GM04503 (cell line): ENCODE data around the gene AADACL2.
A peak's percentile ranks its signal among the peaks of the same experiment; 100 is the strongest.
"Not testable (repeated sequence)": the region's sequence is repeated elsewhere in the genome, so short reads cannot be mapped to it uniquely, and the experiment has no call there.

Experiments used
- DNase-seq: peaks from one replicate; pipeline ENCODE4 v3.0.0-alpha.2; 2012; ENCODE audit warnings: low read depth

The AADACL2 gene

DNA sequence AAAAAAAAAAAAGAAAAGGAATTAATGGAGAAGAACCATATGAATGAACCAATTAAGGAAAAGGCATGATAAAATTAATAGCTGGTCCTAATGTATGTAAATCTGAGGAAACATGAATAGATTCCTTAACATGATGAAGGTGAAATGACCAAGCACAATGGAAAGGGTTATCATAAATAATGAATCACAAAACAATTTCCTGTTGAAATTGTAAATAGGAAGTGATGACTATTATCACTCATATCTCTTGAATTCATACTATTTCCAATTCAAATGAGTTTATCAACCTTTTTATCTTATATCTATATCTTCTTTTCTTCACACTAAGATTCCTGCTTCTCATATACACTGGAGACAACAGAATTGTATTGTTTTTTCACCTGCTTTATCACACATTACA, 32.0 kb downstream of the AADACL2 start:
- DNase-seq, result no peak

DNA sequence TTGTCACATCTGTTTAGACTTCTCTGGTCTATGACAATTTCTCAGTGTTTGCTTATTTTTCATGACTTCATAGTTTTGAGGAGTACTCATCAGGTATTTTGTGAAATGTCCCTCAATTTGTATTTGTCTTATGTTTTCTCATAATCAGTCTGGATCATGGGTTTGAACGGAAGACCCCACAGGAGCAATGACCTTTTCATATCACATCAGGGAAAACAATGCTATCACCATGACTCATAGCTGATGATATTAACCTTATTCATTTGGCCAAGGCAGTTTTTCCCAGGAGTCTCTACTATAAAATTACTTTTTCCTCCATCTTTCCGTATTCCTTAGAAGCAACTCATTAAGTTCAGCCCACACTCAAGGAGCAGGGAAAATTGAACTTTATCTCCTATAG, 32.7 kb downstream of the AADACL2 start:
- DNase-seq, result no peak

- no peak for DNase-seq
Observed at GRCh38 chr3:151768393-151768930, 34.7 kb downstream of the AADACL2 start.

DNA sequence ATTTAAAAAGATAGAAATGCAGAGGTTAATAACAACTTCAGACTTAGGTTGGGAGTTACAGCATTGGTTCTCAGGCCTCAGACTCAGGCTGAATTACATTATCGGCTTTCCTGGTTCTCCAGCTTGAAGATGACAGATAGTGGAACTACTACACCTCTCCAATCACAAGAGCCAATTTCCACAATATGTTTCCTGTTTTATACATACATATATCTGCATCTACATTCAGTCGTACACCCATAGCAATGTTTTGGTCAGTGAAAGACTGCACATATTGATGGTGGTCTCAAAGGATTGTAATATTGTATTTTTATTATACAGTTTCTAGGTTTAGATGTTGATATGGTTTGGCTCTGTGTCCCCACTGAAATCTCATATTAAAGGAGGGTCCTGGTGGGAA, 35.4 kb downstream of the AADACL2 start:
- no peak for DNase-seq

DNA sequence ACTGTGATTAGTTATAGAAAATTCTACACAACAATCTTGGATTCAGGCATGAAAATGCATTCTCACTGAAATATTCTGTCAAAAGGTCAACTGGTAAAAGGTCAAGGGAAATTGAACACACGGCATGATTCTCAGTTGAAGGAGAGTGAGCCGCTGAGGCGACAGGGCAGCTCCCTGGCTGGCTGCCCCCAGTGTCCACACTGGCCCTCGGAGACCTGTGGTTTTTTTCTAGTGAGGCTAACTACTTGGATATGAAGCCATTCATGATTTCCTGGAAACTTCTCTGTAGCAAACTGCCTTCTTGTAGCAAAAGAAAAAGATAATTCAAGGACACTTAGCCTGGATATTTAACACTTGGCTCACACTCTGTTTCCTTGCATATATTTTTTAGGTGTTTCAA, 37.2 kb downstream of the AADACL2 start:
- DNase-seq, result no peak

DNA sequence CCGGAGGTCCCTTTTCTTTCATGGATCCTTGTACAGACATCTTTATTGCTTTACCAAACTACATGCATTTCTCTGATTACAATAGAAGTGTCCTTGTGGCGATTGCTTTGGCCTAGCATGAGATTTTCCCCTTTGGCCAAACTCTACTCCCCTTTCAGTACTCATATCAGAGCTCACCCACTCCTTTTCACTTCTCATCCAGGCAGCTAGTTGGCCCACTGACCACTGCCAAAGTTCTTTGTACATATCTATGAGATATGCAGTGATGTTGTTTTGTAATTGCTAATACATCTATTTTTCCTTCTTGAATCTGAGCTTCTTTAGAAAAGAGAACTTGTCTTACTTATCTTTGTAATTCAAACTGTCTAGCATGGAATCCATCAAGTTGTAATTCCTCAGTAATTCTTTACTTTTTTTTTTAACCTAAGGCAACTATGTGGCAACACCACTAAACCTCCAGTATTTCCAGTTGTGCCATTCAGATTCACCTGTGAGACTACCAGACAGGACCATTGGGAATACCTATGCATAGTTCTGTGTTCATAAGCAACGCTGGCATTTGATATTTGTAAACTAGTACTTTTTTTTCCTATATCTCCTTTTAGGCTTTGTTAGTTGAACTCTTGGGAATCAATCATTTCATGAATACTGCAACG, 39.2 kb downstream of the AADACL2 start:
- DNase-seq, result no peak

DNA sequence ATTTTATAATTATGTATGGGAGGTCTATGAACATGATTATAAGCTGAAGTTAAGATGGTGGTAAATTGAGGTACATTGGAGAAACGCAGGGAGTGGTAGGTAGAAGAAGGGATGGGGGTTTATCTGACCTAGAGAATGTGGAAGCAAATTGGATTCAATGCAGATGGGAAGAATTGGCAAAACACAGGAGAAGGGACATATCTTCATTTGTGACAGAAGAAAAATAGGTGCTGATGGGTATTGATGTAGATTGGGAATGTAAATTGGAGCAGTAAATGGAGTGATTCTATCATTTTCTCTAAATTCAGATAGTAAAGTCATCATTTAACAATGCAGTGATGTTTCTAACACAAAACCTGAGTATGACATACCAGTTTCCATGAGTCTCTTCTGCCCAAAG, 40.5 kb downstream of the AADACL2 start:
- no peak for DNase-seq

- DNase-seq, result no peak
Observed at GRCh38 chr3:151774910-151775309, 41.2 kb downstream of the AADACL2 start.

DNA sequence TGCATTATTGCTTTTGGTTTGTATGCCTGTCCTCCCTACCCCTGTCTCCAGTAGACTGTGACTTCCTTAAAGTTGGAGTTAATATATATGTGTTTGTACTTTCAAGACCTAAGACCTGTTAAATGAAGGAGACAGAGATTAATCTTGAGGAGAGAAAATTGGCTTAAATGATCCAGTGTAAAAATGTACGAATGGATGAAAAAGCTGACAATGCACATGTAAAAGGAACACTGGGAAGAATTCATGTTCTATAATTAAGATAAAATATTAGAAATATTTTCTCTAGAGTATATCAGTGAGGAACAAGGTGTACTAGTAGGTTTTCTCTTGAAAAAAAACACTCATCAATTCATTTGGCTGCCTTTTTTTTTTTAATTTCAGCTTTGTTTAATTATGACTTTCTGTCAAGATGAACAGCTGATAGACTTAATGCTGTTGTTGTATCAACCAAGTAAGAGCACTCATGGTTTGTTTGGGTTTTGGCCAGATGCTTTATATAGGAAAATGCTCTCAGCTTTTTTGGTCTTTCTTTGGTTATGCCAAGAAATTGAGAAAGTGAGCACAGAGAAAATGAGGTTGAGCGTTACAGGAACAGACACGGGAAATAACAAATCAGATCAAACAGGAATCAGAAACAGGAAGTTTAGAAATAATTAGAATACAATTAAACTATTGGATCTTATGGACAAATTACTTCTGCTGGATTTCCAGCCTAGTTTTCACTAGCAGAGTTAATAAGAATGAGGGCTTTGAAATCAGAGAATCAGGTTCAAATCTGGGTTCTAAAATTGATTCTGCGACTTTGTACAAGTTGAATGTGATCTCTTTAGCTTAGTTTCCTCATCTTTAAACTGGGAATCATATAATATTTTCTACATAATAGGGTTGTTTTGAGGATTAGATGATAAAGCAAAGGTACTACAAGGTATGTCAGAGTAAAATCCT, 41.9 kb downstream of the AADACL2 start:
- no peak for DNase-seq

DNA sequence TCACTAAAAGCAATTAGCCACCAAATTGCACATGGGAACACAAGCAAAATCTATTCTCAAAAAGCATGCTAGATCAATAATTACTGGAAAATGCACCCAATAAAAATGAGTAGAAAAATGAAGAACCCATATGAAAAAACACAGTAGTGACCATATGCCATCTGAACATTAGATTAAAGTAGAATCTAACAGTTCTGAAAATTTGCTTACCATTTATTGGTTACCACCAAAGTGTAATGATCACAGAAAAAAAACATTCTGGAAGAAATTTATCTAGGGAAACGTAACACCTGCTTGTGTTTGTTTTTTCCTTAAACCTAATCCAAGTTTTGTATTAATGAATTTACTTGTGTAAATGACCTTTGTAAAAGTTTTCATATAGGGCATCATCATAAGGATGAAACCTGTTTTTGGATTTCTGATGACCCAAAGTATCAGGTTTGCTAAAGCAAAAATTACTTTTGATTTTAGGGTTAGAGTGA, 42.6 kb downstream of the AADACL2 start:
- no peak for DNase-seq

DNA sequence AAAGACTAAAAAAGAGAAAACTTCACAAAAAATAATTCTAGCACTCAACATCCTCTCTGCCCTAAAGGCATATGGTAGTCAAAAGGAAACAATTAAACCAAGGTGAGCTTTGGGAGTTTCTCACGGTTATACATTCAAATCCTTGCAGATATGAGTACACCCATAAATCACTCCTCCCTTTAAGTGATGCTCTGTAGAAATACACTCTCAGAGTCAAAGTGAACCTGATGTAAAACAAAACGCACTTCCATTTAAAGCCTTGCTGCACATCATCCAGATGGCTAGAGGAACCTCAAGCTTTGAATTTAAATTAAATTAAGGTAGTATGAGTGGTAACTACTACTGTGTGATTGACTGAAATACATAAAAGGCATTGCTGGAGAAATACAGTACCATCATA, 44.2 kb downstream of the AADACL2 start:
- no peak for DNase-seq

- no peak for DNase-seq
Observed at GRCh38 chr3:151787626-151788025, 53.9 kb downstream of the AADACL2 start.

DNA sequence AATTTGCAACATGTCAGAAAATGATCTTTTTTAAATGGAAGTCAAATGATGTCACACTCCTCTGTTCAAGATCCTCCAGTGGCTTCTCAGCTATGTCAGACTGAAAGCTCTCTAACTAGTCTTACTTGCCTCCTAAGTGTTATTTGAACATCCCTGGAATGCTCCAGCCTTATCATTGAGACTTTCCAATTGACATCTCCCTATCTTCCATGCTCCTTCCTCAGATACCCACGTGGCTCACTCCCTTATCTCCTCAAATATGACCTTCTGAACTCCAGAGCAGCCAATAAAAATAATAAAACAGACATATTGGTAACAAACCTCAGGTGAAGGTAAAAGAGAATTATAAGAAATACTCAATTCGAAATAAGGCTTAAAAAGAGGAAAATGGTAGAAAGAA, 54.7 kb downstream of the AADACL2 start:
- no peak for DNase-seq

DNA sequence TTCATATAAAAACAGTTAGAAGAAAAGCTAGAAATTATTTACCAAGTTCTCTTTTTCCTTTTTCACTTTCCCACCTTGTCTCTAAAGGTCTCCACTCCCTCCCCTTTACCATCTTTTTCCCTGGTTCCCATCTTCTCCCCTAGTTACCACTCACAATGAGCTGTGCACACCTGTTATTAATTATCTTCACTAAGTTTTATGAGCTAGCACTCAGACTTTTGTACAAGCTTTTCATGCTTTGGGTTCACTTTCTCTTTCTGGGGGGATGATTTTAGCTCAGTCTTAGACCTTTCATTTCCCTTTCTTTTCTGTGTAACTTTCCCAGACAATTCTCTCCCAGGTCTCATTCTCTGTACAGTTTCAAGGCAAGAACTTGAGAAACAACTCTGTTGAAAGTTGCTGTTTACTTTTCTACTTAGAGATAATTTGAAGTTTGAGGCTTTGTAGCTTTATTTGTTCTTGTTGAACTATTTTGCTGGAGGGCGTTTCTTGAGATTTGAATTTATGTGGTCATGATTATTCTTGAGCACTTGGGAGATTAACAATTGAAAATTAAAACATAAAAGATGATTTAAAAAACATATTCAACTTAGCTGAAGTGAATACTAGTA, 56.2 kb downstream of the AADACL2 start:
- no peak for DNase-seq

DNA sequence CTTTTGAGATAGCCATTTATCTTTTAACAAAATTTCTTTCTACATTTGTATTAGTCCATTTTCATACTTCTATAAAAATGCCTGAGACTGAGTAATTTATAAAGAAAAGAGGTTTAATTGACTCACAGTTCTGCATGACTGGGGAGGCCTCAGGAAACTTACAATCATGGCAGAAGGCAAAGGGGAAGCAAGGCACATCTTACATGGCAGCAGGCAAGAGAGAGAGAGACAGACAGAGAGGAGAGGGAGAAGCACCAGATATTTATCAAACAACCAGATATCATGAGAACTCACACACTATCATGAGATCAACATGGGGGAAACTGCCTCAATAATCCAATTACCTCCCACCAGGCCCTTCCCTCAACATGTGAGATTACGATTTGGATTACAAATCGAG, 57.0 kb downstream of the AADACL2 start:
- DNase-seq, result not testable (repeated sequence)

DNA sequence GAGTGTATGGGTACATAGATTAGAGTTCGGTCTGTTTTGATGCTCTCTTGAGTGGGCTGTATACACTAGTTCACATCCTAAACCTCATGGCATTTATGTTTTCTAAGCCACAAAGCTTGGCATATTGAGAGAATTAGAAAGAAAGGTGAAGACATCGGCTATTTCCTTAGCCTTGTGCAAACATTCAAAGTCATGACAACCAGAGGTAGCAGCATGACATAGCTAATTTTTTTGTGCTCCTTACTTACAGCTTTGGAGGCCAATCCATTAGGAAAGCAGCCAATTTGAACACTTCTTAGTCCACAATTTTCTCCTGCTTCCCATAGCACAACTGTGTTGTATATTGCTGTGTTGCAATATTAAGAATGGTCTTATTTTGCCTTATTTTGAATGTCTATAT, 58.7 kb downstream of the AADACL2 start:
- no peak for DNase-seq

DNA sequence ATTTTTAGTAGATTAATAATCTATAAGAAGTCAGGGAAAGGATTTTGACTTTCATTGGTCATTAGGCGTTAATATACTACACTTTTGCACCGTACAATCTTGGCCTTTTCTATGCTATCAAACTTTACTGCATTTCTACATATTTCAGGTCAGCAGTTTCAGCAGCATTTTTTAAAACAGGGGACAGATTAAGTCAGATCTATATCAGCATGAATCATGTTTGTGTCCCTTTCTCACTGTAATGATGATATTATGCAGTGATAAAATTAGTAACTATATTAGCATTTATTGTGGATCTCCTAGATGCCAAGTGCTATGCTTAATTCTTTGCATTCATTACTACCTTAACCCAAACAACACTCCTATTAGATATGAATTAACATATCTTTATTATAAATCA, 59.9 kb downstream of the AADACL2 start:
- DNase-seq, result no peak

GRCh38 chr3:151794080-151794479, 60.4 kb downstream of the AADACL2 start:
- DNase-seq, result no peak

DNA sequence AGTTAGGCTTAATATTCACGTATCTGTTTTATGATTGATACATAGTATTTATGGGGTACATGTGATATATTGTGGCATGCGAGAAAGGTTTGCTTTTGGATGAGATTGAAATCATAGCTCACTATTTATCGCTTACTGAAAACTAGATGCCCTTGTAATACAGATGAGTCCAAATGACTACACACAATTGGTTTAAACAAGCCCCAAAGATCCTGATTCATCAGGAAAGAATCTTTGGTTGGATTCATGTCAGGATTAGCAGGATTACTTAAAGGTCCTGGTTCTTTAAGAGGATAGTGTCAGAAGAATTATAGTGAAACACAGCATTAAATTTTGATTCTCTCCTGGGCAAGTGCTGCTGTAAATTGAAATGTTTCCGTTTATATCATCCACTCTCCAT, 61.5 kb downstream of the AADACL2 start:
- peak; percentile 63 for DNase-seq

GRCh38 chr3:151796105-151796680, 62.5 kb downstream of the AADACL2 start:
- DNase-seq, result no peak

GRCh38 chr3:151798466-151798865, 64.7 kb downstream of the AADACL2 start:
- DNase-seq, result no peak

- DNase-seq, result no peak
Observed at GRCh38 chr3:151800431-151800830, 66.7 kb downstream of the AADACL2 start.
